ENCODE data around the gene KRTAP10-9.
"Not testable (repeated sequence)": the region's sequence is repeated elsewhere in the genome, so short reads cannot be mapped to it uniquely, and the experiment has no call there.

Gene KRTAP10-9

DNA sequence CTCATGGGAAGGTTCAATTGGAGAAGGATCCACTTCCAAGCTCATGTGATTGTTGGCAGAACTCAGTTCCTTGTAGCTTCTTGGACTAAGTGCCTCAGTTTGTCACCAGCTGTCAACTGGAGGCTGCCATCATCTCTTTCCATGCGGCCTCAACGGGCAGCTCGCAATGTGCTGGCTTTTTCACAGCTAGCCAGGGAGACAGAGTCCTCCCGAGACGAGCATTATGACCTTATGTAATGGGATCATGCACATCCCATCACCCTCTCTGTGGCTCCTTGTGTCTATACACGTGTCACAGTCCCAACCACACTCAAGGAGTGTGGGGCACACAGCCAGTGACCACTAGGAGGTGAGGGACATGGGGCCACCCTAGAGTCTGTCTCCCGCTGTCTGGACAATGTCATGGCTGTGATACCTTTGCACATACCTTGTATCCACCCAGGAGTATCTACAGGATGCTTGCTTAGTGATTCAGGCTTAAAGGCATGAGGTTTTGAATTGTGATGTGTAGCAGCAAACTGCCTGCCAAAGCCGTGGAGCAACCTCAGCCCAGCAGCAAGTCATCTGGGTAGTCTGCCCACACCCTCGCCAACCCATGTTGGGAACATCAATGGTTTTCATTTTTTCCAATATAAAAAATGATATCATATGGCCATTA is 30.7 kb upstream of the KRTAP10-9 start:
- DNase-seq (ENCODE audit: low read depth), result no peak

DNA sequence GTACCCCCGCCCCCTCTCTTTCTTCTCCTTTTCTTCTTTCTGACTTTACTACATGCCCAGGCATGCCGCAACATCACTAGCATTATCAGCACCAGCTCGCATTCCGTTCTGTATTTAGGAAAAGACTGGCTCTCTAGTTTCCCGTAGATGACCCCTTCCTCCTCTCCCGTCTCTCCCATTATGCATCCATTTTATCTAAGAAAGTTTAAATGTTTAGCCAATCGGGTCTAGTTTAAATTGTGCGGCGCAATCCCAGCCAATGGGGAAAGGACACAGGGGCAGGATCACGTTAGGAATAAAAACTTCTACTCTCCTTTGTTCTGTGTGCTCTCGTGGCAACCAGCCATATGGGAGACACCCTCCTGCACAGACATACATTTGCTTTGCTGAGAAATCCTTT is 28.8 kb upstream of the KRTAP10-9 start:
- DNase-seq (ENCODE audit: low read depth), result no peak

DNA sequence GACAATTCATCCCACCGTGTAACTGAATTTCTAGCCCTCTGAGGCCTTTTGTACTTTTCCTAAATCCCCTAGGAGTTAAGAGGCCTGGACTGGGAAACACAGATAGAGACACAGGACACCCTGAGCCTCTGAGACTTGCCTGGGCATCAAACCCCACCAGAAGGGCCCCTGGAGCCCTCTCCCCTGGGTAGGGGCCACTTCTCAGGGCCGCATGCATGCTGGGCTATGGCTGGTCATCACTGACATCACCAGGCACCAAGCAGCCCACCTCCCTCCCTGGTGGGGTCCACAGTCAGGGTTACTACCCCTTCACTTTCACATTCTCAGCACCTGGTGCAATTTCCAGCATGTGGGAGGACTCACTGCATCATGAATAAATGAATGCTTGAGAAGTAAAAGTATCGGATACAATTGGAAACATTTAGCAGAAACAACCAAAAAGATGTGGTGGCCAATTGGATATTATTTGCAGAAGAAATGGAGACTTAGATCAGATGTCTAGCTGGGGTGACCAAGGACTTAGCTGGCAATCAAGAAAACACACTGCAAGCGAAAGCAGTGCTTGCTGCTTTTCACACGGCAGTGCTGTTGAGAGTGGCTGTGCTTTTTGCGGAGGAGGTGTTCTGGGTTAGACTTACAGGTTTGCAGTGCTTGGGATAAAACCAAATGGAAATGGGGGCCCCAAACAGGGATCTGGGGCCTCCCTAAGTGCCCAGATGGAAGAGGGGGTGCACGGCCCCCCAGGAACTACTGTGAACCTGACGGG is 27.4 kb upstream of the KRTAP10-9 start:
- no peak for DNase-seq (ENCODE audit: low read depth)

DNA sequence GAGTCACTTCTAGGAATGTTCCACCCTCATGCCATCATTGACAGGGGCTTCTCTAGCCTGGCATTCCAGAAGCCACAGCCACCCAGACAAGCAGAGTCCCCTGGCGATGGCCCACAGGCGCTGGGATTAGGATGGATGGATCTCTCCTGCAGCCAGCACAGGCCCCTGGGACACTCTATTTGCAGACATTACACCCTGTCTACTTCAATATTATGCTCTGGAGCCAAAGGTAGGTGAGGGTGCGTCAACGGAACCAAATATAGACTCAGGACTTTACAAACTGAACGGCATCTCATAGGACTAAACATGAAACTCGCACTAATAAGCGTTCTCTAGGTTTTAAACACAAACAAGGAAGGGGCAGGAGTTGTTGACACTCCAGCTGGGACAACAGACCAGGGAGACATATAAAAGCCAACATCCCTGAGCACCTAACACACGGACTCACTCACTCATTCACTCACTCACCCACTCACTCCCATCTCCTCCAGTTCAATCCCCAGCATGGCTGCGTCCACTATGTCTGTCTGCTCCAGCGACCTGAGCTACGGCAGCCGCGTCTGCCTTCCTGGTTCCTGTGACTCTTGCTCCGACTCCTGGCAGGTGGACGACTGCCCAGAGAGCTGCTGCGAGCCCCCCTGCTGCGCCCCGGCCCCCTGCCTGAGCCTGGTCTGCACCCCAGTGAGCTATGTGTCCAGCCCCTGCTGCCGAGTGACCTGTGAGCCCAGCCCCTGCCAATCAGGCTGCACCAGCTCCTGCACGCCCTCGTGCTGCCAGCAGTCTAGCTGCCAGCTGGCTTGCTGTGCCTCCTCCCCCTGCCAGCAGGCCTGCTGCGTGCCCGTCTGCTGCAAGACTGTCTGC is 26.5 kb upstream of the KRTAP10-9 start, which contains the start of gene KRTAP10-7:
Gene KRTAP10-7, plus strand, starts transcription at position 480 of the 861 bp plus-strand sequence. Its CDS starts 25 bp downstream, at position 505.
- DNase-seq (ENCODE audit: low read depth), result not testable (repeated sequence)

DNA sequence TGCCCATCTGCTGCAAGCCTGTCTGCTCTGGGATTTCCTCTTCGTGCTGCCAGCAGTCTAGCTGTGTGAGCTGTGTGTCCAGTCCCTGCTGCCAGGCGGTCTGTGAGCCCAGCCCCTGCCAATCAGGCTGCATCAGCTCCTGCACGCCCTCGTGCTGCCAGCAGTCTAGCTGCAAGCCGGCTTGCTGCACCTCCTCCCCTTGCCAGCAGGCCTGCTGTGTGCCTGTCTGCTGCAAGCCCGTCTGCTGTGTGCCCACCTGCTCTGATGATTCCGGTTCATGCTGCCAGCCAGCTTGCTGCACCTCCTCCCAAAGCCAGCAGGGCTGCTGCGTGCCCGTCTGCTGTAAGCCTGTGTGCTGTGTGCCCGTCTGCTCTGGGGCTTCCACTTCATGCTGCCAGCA is 25.8 kb upstream of the KRTAP10-9 start:
- DNase-seq (ENCODE audit: low read depth), result not testable (repeated sequence)

DNA sequence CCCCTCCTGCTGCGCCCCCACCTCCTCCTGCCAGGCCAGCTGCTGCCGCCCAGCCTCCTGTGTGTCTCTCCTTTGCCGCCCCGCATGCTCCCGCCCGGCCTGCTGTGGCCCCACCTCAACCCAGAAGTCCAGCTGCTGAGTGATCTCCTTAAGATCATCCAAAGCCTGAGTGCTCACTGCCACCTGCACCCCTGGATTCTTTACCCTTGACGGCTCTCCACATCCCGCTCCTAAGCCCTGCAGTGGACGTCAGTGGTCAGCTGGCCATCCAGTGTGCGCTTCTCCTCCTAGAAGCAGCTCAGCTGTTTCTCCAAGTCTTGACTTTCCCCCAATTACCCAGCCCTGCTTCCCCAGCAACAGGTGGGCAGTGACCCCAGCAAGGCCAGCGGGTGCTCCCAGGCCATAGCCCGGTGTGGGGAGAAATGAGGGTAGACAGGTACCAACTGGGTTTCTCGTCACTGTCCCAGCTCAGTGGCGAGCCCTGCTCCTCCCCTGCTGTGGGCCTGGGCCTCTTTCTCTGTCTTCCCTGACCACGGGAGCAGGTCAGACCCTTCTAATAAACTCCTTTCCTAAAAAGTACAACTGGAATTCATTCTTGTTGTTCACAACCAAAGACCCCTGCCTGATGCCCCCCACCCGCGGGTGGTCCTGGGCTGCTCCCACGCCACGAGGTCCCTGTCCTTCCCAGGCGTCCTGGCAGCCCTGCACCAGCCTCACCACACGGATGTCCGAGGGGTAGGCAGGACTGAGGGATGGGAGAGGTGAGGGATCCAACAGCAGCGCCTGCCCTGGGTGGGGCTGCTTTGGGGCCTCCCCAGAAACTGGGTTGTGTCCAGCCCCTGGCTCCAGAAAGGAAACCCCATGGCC is 25.1 kb upstream of the KRTAP10-9 start:
- DNase-seq (ENCODE audit: low read depth), result no peak

DNA sequence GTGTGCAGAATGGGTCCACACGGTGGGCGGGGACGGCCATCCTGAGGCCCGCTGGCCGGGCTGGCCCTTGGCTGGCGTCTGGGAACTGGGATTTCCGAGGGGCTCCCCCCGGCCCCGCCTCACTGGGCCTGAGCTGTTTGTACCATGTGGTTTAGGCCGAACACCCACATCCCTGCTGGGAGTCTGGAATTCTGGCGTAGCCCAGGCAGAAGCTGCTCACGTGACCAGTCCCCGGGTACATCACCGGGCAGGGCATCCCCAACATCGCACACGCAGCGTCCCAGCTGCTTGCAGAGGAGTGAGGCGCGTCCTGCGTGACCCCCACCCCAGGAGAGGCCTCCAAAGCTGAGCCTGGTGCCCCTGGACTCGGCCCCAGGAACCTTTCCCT is 24.4 kb upstream of the KRTAP10-9 start:
- DNase-seq (ENCODE audit: low read depth), result no peak

DNA sequence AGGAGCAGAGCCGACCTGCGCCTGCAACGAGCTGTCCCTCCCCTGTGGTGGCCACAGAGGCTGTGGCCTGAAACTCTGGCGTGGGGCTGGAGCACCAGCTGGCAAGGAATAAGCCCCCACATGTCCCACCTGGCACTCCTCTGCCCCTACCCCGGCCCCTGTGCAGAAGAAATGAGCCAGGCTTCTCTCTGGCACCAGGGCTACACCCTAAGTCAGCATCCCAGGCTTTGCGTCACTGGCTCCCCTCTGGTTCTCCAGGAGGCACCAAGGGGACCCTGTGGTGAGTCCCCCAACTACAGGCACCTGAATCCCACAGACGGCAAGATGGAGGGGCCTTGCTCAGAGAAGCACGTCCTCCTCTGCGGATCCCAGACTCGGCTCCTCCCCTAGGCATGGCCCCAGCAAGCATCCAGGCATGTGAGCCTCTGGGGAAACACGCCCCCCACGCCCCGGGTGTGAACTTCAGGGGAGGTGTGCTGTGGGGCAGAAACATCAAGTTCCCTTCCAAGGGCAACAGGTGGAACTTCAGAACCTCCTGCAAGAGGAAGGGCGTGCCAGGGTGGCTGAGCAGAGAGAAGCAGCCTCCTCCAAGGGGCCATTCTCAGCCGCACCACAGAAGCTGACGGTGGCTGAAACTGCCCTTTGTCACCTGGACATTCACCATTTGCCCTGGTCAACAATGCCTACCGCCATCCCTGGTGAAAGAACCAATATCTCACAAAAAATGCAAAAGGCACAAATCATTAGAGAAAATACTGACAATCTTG is 23.6 kb upstream of the KRTAP10-9 start:
- DNase-seq (ENCODE audit: low read depth), result no peak

DNA sequence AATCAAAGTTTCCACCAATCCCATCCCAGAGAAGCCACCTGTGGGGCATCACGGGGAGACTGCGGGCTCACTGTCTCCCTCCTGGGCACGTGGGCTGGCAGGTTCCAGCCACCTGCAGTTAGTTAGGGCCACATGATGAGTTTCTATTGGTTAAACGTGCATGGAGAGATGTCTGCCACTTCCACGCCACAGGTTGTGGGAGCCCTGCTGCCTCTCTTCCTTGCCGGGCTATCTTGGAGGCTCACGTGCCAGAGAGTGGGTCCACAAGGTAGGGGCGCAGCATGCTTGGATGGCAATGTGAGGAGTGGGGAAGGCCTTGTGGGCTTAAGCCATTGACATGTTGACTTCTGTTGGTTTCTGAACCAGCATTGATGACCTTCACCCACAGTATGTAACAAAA is 23.0 kb upstream of the KRTAP10-9 start:
- DNase-seq (ENCODE audit: low read depth), result no peak

DNA sequence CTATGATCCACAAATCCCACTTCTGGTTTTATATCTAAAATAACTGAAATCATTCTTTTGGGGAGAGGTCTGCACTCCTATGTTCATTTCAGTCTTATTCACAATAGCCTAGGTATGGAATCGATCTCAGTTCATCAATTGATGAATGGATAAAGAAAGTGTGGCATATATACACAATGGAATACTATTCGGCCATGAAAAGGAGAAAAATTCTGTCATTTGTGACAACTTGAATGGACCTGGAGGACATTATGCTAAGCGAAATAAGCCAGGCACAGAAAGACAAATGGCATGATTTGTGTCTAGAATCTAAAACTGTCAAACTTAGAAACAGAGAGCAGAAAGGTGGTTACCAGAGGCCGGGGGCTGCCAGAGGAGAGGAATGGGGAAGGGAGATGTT is 20.4 kb upstream of the KRTAP10-9 start:
- no peak for DNase-seq (ENCODE audit: low read depth)

DNA sequence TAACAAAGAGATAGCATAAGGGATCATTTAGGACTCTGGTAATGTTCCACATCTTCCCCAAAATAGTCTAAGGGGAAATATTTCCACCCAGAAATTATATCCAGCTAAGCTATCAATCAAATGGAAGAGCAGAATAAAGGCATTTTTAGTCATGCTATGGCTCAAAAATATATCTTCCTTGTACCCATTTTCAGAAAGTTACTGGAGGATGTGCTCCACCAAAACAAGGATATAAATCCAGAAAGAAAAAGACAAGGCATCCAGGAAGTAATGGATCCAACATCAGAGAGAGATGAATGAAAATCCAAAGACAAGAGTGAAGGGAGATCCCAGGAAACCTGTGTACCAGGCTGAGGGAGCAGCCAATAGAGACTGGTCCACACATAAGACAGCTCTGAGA is 17.7 kb upstream of the KRTAP10-9 start:
- DNase-seq (ENCODE audit: low read depth), result no peak

DNA sequence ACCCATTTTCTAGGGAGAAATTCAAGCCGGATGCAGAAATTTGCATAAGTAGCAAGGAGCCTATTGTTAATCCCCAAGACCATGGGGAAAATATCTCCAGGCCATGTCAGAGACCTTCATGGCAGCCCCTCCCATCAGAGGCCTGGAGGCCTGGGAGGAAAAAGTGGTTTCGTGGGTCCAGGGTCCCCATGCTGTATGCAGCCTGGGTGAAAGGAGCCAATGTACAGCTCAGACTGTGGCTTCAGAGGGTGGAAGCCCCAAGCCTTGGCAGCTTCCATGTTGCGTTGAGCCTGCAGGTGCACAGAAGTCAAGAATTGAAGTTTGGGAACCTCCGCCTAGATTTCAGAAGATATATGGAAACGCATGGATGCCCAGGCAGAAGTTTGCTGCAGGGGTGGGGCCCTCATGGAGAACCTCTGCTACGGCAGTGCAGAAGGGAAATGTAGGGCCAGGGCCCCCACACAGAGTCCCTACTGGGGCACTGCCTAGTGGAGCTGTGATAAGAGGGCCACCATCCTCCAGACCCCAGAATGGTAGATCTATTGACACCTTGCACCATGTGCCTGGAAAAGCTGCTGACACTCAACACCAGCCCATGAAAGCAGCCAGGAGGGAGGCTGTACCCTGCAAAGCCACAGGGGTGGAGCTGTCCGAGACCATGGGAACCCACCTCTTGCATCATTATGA is 16.6 kb upstream of the KRTAP10-9 start:
- not testable (repeated sequence) for DNase-seq (ENCODE audit: low read depth)

DNA sequence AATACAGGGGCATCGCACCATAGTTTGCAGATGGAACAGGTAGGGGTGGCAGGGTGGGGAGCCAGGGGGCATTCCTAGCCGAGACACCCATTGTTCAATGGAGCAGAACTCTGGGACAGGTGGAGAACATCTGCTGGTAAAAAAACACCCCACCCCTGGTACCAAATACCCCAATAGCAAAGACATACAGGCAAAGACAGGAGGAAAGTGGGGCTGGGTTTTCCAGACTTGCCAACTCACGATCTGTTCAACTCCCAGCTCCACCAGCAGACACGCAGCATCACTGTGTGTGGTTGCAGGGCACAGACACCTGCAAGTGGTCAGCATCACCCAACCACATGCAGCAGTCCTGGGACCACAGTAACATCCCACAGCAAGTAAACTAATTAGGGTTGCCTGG is 15.3 kb upstream of the KRTAP10-9 start:
- no peak for DNase-seq (ENCODE audit: low read depth)

DNA sequence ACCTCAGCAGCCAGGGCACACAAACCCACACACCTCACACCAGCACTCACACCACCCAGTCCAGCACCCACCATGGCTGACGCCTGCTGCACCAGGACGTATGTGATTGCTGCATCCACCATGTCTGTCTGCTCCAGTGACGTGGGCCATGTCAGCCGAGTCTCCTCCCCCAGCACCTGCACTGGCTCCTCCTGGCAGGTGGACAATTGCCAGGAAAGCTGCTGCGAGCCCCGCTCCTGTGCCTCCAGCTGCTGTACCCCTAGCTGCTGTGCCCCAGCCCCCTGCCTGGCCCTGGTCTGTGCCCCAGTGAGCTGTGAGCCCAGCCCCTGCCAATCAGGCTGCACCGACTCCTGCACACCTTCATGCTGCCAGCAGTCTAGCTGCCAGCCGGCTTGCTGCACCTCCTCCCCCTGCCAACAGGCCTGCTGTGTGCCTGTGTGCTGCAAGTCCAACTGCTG is 14.8 kb upstream of the KRTAP10-9 start, which contains the start of gene KRTAP10-8:
Gene KRTAP10-8, plus strand, starts transcription at position 51 of the 458 bp plus-strand sequence. Its CDS starts 22 bp downstream, at position 73.
- DNase-seq (ENCODE audit: low read depth), result no peak

DNA sequence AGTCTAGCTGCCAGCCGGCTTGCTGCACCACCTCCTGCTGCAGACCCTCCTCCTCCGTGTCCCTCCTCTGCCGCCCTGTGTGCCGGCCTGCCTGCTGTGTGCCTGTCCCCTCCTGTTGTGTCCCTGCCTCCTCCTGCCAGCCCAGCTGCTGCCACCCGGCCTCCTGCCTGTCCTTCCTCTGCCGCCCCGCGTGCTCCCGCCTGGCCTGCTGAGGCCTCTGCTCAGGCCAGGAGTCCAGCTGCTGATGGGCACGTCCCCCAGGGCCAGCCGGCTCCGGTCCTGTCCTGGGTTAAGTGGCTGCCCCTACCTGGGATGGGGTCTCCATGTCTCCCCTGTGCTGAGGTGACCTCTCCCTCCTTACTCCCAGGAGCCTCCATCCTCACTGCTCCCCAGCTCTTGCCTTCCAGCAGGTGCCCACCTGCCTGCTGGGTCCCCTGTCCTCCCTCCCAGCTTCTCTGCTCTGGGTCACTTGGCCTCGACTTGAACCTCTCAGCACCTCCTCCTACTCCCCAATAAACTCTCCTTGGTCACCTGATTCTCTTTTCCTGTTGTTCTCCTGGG is 14.1 kb upstream of the KRTAP10-9 start:
- DNase-seq (ENCODE audit: low read depth), result no peak

DNA sequence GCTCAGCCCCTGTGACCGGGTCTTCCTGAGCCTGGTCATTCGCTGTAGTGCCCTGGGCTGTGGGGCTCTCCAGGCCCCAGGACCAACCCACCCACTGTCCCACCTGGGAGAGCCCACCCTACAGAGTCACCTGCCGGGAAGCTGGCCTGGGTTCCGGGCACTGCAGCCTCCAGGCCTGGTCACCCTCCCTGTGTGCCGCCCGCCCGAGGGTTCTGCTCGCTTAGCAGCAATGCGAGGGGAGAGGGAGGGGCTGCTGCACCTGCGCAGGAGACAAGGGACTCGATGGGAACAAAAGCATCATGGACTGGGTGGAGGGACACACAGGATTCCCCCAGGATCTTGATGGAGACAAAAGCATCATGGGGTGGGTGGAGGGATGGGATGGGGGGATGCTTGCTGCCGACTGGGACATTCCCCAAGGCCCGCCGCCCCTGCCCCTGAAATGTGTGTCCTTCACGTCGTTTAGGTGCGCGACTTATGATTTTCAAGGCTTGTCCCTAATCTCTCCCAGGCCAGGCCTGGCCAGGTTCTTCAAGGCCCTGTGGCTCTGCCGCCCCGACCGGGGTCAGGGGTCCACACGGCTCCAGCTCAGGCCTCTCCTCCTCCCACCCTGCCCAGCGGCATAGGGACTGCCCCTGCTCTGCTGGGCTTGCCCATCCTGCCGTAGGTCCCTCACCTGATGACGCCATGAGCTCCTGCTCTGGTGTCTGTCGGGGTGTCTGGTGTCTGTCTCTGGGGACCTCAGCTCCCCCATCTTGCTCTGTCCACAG is 13.3 kb upstream of the KRTAP10-9 start:
- no peak for DNase-seq (ENCODE audit: low read depth)

DNA sequence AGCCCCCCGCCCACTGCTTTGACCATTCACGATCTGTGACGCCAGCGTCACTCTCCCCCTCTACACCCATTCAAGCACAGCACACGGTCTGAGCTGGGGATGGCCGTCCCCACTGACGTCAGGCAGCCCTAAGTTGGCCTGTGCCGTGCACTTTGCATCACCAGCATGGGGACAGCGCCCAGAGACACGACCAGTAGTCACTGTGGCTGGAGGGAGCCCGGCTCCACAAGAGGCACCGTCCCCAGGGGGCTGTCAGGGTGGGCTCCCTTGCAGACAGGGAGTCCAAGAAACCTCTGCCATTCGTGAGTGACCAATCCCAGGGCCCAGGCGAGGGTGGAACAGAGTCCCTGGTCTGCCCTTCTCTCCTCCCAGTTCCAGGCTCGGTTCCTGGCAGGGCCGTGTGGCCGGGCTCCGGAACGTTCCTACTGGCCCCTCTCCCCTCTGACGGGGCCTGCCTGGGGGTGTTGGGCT is 12.7 kb upstream of the KRTAP10-9 start:
- DNase-seq (ENCODE audit: low read depth), result no peak

DNA sequence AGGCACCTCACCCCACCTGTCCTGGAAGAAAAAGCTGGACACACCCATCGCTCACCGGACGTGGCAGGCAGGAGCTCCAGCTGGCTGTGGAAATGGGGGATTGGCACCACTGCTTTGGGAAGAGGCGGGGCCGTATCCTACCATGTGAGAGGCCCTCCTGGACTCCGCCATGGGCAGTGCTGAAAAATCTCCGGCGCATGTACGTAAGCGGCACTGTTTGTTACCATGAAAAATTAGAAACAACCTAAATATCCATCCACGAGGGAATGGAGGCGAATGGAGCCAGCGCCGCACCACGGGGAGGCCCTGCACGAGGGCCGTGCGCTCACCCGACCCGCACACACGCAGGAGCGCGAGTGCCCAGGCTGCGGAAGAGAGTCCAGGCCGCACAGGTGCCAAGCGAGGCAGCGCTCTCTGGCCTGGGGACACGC is 11.9 kb upstream of the KRTAP10-9 start:
- no peak for DNase-seq (ENCODE audit: low read depth)

DNA sequence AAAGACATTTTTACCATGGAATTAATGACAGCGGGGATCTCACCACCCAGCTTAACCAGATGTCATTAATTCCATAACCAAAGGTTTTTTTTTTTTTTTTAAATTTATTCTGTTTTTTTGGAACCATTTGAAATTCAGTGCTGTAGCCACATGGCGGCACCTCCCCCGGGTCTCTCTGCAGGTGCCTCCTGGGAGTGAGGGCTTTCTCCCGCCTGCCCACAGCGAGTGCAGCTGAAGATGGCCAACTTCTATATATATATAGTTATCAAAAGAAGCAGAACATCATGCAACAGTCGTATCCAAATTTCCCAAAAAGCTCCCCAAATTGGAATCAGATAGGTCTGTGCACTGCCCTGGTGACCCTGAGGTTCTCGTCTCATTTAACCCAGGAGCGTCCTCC is 11.4 kb upstream of the KRTAP10-9 start:
- no peak for DNase-seq (ENCODE audit: low read depth)
